GM12878 (cell line): ENCODE measurements around the gene ROPN1B.

Experiments
- ASH2L ChIP-seq: fragments of 300-600, 200-600 bp; sonication (generic); IDR thresholded peaks from 2 replicates; pipeline ENCODE4 v1.6.1; 2017; ENCODE audit warnings: low read depth, mild to moderate bottlenecking, borderline replicate concordance
- ATF7 ChIP-seq: fragments of 450-650 bp; IDR thresholded peaks from 2 replicates; pipeline ENCODE4 v1.6.1; 2016; ENCODE audit warnings: low read depth, mild to moderate bottlenecking
- CREM ChIP-seq: IDR thresholded peaks from 2 replicates; pipeline ENCODE4 v1.6.1; 2014; ENCODE audit warnings: antibody characterized with exemption, low read depth
- CTCF ChIP-seq, 3 experiments: IDR thresholded peaks in 2 of 3; conservative IDR thresholded peaks in 1 of 3; 2 replicates each; pipeline ENCODE4 v1.5.1; 2011; ENCODE audit warnings: low read depth in 3 of 3, low read length in 3 of 3, mild to moderate bottlenecking in 3 of 3, control low read depth in 2 of 3, moderate library complexity in 2 of 3, inconsistent platforms in 1 of 3, mixed read lengths in 1 of 3; ENCODE audit not compliant: control insufficient read depth in 2 of 3, insufficient read depth in 1 of 3; ENCODE audit errors: extremely low read depth in 1 of 3
- EGR1 ChIP-seq, 2 experiments: IDR thresholded peaks; 1 replicate in 1 of 2; 2 replicates in 1 of 2; pipeline ENCODE4 v1.6.1; 2011 to 2012; ENCODE audit warnings: low read depth in 2 of 2, low read length in 2 of 2, borderline replicate concordance in 1 of 2, mild to moderate bottlenecking in 1 of 2, moderate library complexity in 1 of 2
- EZH2 ChIP-seq: IDR thresholded peaks from 2 replicates; pipeline ENCODE4 v1.6.1; 2012; ENCODE audit warnings: low read depth, mild to moderate bottlenecking, control low read depth, inconsistent platforms, low read length, borderline replicate concordance; ENCODE audit not compliant: control insufficient read depth
- HDAC2 ChIP-seq: fragments of 200-600 bp; sonication (generic); IDR thresholded peaks from 2 replicates; pipeline ENCODE4 v1.6.1; 2017
- IKZF1 ChIP-seq: fragments of 450-650 bp; conservative IDR thresholded peaks from 2 replicates; pipeline ENCODE4 v1.6.1; 2017; ENCODE audit warnings: antibody characterized with exemption, mild to moderate bottlenecking
- KLF5 ChIP-seq: fragments of 450-650 bp; IDR thresholded peaks from 2 replicates; pipeline ENCODE4 v1.6.1; 2014; ENCODE audit warnings: mild to moderate bottlenecking; ENCODE audit not compliant: partially characterized antibody
- NFXL1 ChIP-seq: fragments of 450-650 bp; IDR thresholded peaks from 2 replicates; pipeline ENCODE4 v1.6.1; 2017; ENCODE audit warnings: antibody characterized with exemption, mild to moderate bottlenecking, borderline replicate concordance
- RELA ChIP-seq: fragments of 450-650 bp; IDR thresholded peaks from 2 replicates; pipeline ENCODE4 v1.8.0; 2014; ENCODE audit warnings: borderline replicate concordance; ENCODE audit not compliant: partially characterized antibody
- STAT3 ChIP-seq: IDR thresholded peaks from 2 replicates; pipeline ENCODE4 v1.6.1; 2011; ENCODE audit warnings: low read depth, low read length, improper control_type of control experiment
- TBL1XR1 ChIP-seq: IDR thresholded peaks from 2 replicates; pipeline ENCODE4 v1.6.1; 2012; ENCODE audit warnings: low read depth, low read length, improper control_type of control experiment

GRCh38 chr3:126026277-126026751 lies 57.3 kb downstream of the ROPN1B start:
- no peak for TF ChIP-seq TBL1XR1
- TF ChIP-seq IKZF1: no peak
- no peak for TF ChIP-seq EGR1 (IDR thresholded peaks at IDR 0.05; ENCODE audit: borderline replicate concordance in 1 of 2, low read depth in 2 of 2, low read length in 2 of 2)
- no peak for TF ChIP-seq CTCF (IDR thresholded peaks at IDR 0.05 in 2 of 3, conservative IDR thresholded peaks at IDR 0.05 in 1 of 3; ENCODE audit: control insufficient read depth in 2 of 3, extremely low read depth in 1 of 3, insufficient read depth in 1 of 3, low read depth in 3 of 3, low read length in 3 of 3)
- no peak for TF ChIP-seq CREM
- TF ChIP-seq ASH2L: no peak
- no peak for TF ChIP-seq STAT3
- TF ChIP-seq KLF5: no peak
- no peak for TF ChIP-seq NFXL1
- TF ChIP-seq ATF7: no peak
- no peak for TF ChIP-seq EZH2
- TF ChIP-seq RELA: no peak
- no peak for TF ChIP-seq HDAC2
